HG03066 (cell line): ENCODE results near the gene PPP1R37.

Source experiments
- ATAC-seq: cut with Tn5 transposase; IDR thresholded peaks from one replicate; pipeline ENCODE4 v1.9.1; 2021; ENCODE audit warnings: low read depth; ENCODE audit not compliant: unreplicated experiment

PPP1R37 gene

DNA sequence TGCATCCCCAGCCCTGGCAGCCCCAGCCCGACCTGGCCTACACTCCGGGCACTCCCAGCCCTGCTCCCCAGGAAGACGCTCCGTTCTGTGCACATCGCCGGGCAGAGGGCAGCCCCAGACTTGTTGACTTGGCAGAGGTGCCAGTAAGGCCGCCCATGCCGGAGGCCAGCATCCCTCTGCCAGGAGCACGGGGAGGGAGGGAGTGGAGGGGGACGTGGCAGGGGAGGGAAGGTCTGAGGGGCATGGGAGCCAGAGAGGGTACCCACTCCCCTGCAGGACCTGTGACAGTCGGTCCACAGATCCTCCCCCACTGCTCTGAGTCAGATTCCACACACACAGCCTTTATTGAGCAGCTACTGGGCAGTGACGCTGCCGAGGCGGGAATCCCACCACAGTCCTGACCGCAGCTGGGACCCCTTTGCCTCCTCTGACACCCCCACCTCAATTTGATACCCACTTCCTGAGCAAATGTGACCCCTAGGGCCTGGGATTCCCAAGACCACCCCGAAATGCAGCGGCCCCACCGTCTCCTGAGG is 69.7 kb downstream of the PPP1R37 start:
- ATAC-seq, result no peak

DNA sequence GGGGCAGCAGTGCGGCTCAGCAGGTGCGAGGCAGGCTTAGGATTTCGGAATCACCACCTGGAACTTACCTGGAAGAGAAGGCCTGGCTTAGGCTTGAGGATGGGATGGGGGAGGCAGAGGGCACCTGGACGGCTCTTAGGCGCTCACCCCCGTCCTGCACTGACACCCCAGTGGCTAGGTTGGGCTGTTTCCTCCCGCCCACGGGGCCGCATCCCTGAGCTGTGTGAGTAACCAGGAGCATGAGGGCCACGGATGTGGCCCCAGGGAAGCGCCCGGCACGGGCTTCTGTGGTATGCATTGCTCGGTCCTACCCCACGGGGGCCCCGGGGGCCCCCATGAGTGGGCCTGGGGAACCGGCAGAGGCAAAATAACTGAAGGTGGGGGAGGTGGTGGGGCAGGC is 70.2 kb downstream of the PPP1R37 start:
- no peak for ATAC-seq

DNA sequence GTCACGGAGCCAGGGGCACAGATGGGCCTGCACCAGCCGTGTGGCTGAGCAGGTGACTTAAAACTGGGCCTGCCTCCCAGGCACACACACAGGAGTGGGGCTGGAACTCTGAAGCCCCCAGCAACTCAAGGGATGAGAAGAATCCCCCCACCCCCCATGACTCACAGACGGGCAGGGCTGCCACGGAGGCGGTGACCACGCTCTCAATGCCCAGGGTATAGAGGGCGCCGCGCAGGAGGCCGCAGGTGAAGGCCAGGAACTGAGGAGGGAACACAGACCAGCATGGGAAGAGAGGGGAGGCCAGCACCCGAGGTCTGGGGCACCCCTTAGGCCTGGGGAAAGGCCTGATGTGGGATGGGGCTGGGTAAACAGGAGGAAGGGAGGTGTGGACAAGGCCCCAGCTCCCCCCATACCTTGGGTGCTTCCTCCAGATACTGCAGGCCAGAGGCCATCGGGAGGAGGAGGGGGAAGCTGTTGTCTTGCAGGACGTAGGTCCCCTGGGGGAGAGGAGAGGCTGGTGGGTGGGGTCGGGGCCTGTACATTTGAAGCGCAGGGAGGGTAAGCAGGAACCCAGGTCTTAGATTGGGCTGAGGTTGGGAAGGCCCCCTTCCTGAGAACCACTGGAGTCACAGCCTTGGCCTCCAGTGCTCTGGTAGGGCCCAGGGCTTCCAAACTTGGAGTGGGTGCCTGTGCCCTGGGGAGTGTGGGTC is 70.9 kb downstream of the PPP1R37 start:
- ATAC-seq, result no peak

DNA sequence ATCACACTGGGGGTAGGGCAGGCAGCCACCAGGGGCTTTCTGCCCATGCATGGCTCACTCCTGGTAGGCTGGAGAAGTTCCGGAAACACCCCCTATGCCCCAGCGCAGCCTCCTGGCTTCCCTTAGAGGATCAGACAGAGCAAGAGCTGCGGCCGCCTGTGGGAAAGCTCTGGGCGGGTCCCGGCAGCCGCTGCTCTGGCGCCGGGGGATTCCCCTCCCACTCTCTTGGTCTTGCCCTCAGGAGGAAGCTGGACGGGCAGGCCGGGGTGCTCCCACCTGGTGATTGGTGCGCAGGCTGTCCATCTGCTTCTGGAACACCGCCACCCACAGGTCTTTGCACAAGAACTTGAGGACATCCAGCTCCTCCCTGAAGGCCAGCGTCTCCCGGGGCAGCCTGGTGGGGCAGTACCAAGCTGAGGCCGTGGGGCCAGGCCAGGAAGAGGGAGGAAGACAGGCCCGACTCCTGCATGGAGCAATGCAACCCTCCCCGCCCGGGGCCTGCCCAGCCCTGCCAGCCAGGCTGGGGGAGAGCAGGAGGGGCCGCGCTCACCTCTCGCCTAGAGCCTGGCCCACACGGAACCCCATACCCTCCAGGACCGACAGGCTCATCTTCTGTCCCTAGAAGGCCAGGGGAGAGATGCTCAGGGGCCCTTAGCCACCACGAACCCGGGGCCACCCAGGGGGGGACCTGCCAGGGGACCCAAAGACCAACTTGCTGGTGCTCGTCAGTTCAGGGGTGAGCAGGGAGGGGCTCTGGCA is 71.8 kb downstream of the PPP1R37 start:
- ATAC-seq, result peak; percentile 68

DNA sequence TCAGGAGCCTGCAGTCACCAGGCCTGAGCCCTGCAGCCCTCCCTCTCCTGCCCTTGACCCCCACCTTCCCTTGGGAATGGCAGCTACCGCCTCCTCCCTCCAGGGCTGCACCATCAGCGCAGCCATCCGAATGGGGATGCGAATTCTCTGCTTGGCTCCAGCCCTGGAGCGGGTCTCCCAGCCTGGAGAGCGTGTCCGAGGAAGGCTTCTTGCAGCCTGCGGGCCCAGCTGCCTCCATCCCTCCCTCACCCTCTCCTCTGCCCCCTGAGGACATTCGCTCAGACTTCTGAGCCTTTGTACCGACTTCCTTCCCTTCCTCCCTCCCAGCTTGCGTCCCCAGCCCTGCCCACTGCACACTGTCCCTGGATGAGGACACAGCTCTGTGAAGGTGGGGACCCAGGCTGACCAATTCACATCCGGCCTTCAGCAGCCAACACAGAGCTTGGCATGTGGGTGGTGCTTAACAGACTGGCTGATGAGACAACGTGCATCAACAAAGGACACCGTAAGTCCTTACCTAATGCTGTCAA is 73.8 kb downstream of the PPP1R37 start:
- ATAC-seq, result no peak

DNA sequence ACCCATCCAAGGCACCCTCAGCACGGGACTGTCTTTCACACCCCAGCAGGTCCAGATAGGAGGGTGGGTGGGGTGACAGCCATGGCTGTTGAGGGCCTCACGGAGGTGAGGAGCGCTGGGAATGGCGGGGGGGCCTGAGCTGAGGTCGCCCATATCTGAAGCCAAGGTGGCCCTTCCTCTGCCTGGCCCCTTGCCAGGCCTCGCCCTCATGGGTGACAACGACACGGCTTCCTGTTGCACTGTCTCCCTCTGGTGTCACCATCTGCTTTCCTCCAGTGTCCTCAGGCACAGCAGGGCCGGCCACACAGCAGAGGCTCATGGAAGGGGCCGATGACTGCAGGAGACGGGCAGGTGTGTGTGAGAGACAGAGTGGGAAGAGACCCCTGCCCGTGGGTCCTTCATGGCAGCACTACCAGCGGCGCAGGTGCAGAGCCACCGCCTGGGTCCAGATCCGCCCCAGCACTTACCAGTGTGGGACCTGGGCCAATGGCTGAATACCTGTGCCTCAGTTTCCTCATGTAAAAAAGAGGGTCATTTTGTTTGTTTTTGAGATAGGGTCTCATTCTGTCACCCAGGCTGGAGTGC is 75.9 kb downstream of the PPP1R37 start:
- ATAC-seq, result no peak

DNA sequence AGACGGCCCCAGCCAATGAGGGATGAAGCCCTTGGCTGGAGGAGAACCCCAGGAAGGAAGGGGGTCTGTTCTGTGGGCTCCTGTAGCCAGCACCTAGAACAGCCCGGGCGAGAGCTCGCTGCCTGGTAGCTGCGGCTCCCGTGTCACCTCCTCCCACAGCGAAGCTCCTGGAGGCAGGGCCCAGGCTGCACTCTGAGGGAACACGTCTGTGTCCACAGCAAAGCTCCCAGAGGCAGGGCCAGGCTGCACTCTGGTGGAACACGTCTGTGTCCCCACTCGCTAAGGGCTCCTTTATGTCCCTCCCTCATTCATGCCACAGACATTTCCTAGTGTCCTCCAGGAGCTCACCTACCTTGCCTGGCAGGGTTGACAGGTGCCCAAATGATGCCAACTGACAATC is 76.6 kb downstream of the PPP1R37 start:
- ATAC-seq, result no peak

DNA sequence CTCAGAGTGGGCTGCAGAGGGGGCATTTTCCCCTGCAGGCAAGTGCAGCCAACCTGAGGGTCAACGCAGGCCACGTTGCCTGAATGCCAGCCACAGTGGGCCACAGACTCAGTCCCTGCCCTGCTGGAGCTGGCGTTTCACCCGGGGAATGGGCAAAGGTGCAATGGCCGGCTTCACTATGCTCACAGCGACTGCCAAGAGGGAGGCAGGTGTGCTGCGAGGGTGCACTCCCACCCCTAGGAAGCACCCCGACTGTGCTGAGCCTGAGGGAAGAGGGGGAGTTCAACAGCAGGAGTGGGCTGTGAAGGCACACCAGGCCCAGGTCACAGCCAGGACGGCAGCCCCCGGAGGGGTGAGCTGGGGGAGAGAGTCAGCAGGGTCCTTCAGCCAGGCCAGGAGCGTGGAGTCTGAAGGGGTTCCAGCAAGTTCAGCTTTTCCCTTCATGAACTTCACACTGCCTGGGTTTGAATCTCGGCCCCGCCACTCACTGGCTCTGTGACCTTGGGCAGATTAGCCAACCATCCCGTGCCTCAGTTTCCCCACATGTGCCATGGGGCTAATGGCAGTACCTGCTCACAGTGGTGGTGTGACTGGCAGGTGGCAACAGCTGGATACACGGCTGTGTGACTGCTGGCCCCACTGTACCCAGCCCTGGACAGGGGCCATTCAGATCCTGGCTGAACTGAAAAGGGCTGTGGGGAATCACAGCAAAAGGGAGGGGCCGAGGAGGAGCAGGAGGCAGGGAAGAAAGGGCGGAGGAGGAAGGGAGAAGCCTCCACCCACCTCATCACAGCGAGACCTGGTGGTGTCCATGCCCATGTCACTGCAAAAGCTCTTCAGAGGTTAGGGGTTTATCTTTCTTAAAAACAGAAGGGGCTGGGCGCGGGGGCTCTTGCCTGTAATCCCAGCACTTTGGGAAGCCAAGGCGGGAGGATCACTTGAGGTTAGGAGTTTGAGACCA is 77.4 kb downstream of the PPP1R37 start:
- ATAC-seq, result no peak

DNA sequence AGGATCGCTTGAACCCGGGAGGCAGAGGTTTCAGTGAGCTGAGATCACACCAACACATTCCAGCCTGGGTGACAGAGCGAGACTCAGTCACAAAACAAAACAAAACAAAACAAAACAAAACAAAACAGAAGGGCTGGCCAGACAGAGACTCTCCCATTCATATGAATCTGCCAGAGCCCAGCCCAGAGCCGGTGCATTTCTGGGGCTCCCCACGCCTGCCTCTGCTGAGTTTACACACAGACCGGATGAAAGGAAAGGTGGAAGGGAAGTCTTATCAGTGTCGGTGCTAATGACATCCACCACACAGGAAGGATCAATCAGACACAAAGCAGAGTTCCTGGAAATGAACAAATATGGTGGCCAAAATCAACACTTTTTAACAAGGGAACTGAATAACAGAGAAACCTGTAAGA is 78.2 kb downstream of the PPP1R37 start:
- no peak for ATAC-seq

DNA sequence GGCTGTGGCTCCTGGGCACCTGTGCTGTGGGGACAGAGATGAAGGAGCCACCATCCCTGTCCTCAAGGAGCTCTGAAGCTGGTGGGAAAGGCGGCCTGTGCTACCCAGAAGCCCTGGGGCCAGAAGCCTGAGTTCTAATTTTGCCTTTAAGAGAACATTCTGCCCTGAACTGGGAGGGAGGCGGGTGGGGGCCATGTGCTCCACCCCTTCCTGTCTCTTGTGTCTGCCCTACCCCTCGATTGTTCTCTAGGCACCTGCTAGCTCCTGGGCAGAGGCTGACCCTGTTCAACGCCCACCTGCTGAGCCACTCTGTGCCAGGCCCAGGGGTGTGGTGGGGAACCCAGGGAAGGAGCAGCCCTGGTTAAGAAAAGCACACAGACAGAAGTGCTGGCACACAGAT is 79.2 kb downstream of the PPP1R37 start:
- ATAC-seq, result no peak

DNA sequence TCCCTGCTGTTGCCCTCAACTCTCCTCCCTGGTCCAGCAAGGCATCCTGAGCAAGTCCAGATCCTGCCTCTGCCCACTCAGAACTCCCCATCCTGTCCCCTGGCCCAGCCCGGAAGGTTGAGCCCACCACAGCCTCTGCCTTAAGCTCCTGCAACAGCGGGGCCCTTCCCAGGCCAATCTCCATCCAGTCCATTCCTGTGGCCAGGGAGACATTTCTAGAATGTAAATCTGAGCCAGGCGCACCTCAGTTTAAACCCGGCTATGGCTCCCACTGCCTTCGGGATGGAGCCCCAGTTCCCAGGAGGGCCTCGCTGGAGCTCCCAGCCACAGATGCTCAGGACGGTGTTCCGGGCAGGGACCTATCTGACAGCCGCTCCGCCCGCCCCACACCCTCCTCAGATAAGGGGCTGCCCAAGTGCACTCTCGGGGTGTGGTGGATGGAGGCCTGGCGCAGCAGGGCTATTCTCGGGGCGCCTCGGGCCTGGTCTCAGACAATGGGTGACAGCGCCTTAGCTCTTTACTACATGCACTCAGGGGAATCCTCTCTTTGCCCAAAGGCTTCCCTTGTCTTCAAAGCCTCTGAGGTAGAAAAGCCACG is 79.7 kb downstream of the PPP1R37 start:
- no peak for ATAC-seq

DNA sequence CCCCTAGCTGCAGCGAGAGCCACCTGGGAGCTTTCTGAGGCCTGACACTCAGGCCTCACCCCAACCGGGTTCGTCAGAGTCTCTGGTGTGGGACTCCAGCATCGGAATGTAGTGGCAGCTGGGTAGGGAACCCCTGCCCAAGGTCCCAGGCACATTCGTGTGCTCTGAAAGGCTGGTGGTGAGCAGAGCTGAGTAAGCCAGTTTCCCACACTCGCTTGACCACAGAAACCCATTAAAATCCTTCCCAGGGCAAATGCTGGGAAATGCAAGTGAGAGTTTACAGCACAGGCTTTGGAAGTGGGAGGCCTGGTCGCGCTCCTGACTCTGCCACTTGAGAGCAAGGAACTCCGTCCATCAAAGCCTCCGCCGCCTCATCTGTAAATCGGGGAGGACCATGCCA is 80.8 kb downstream of the PPP1R37 start:
- ATAC-seq, result no peak

DNA sequence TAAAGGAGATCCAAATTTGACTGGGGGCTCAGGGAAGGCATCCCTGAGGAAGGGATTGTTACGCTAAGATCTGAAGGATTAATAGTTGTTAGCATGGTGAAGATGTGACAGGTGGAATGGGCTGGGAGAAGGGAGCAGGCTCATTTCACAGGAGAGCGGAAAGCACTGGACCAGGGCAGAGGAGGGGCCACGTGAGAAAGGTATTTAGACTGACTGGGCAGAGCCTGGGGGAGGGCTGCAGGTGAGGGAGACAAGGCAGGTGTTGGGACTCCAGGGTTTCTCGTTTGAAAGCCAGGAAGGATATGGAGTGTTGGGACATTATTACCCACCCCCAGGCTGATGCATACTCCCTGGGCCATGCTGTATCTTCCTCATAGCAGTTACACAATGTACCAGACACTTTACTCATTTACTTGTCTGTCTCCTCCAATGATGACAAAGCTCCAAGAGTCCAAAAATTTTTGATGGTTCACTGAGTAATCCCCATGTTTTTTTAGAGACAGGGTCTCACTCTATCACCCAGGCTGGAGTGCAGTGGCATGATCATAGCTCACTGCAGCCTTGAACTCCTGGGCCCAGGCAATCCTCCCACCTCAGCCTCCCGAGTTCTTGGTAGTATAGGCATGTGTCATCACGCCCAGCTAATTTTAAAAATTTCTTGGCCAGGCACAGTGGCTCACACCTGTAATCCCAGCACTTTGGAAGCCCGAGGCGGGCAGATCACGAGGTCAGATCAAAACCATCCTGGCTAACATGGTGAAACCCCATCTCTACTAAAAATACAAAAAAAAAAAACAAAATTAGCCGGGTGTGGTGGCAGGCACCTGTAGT is 82.8 kb downstream of the PPP1R37 start:
- no peak for ATAC-seq

DNA sequence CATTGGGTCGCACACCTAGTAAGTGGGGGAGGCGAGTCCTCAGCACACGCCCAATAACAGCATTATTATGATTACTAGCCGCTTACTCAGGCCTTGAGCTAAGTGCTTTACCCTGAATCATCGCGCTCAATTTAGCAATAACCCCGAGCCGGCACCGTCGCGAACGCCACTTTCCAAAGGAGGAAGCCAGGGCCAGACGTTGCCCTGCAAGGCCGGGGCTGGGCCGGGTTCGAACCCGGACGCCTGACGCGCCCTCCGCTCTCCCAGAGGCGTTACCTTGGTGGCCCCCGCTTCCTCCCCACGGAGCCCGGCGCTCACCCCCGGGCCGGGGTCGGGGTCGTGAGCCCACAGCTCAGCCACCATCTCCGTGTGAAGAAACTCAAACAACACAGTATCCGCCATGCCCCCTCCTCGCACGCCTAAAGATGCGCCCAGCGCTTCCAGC is 84.9 kb downstream of the PPP1R37 start, which contains the start of gene TRAPPC6A:
Gene TRAPPC6A, minus strand, starts transcription at position 421 of the 445 bp plus-strand sequence. Its CDS starts 19 bp downstream, at position 402.
- ATAC-seq, result peak; percentile 5

DNA sequence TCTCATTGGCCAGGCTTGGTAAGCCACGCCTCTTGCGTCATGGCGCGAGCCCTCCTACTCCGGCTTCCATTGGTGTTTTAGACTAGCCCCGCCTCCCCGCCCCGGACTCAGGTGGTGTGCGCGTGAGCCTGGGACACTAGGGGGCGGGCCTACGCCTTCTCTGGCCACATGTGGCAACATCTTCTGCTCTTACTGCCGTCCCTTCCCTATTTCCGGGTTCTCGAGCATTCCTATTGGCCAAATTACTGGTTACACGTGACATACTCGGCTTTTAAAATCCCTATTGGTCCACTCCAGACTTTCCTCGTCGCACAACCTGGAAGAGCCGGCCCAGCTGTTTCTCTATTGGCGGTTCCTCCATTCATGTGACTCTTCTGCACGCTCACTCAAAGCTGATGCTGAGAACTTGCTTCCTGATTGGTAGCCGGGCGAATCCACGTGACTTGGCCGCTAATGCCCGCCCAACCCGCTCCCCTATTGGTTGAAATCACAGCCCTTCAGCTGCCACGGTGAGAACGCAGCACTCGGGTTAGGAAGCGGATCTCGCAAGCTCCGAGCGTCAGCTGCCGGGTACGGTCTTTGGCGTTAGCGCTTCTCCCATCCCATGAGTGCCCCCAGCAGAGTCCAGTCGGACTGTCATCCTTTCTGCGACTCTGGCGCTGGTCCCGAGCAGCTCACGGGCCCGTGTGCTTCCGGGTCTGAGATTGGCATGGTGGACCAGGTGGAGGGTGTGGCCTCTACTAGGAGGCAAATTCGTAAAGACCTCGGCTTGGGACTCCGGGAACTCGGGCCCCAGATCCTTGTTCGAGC is 85.5 kb downstream of the PPP1R37 start, which contains the start of gene BLOC1S3:
Gene BLOC1S3, plus strand, starts transcription at position 523 of the 810 bp plus-strand sequence. CDS start 513 bp downstream, outside the sequence.
- peak; percentile 77 for ATAC-seq

DNA sequence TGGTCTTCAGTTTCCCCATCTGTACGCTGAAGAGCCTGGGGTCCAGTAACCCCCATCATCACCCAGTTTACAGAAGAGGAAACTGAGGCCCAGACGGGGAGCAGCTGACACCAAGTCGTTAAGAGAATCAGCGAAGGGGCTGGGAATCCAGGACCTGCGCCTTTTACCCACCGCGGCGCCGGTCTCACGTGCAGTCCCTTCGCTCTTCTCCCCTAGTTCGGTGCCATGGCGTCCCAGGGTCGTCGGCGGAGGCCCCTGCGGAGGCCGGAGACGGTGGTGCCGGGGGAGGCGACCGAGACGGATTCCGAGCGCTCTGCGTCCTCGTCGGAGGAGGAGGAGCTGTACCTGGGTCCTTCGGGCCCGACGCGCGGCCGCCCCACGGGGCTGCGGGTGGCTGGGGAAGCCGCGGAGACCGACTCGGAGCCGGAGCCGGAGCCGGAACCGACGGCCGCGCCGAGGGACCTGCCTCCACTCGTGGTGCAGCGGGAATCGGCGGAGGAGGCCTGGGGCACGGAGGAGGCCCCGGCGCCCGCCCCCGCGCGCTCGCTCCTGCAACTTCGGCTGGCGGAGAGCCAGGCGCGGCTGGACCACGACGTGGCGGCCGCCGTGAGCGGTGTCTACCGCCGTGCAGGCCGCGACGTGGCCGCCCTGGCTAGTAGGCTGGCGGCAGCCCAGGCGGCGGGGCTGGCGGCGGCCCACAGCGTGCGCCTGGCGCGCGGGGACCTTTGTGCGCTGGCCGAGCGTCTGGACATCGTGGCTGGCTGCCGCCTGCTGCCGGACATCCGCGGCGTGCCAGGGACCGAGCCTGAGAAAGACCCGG is 86.3 kb downstream of the PPP1R37 start:
- ATAC-seq, result no peak

DNA sequence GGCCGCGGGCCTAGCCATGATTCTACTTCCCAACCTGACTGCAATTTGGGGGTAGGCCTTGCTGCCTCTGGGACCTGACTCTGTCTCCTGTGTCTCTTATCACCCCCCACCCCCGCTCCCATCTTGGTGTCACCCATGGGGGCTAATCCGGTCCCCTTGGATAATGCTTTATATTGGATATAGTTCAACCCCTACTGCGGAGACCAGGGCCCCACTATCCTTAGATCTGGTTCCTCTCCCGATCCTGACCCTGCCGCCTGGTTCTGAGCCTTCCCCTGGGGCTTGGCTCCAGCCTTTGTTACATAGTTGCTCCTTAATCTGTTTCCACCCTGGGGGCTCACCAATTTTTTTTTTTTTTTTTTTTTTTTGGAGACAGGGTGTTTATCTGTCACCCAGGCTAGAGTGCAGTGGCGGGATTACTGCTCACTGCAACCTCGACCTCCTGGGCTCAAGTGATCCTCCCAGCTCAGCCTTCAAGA is 87.0 kb downstream of the PPP1R37 start:
- no peak for ATAC-seq
